Cardiac muscle cell (in vitro differentiated cells and primary cell): ENCODE results near the gene RSU1. TPM values are rescaled to one million over a fixed set of nuclear protein-coding genes. Genes with fewer than 3 reads are reported as not detected.
A peak's percentile ranks its signal among the peaks of the same experiment; 100 is the strongest.

Experiments
- DNase-seq, 2 donors: peaks; one replicate each; pipeline versions ENCODE4 v3.0.0 to v3.0.0-alpha.2; 2010 to 2017; ENCODE audit warnings: low read depth in 1 of 2, low spot score in 1 of 2
- H3K27ac ChIP-seq: fragments of 200-600 bp; sonication (generic); 2 replicates; pipeline ENCODE4 v1.5.1; 2016
- H3K27me3 ChIP-seq: fragments of 200-600 bp; sonication (generic); 2 replicates; pipeline ENCODE4 v1.6.0; 2016; ENCODE audit warnings: control low read depth
- H3K36me3 ChIP-seq: fragments of 200-600 bp; sonication (generic); 2 replicates; pipeline ENCODE4 v1.5.1; 2016; ENCODE audit warnings: control low read depth
- H3K4me1 ChIP-seq: fragments of 200-600 bp; sonication (generic); 2 replicates; pipeline ENCODE4 v1.8.1; 2017; ENCODE audit warnings: low read depth, mild to moderate bottlenecking, mixed run types
- H3K4me3 ChIP-seq: fragments of 200-600 bp; sonication (generic); 2 replicates; pipeline ENCODE4 v1.5.1; 2016; ENCODE audit warnings: mild to moderate bottlenecking
- H3K9me3 ChIP-seq: fragments of 200-600 bp; sonication (generic); 2 replicates; pipeline ENCODE4 v1.5.1; 2017; ENCODE audit warnings: low read depth, mild to moderate bottlenecking, control low read depth
- polyA plus RNA-seq: library from polyadenylated mRNA; unstranded; fragments of >200 nt; fragmentation: Nextera tagmentation; extraction: Ambion mirVana; gene quantifications from 2 replicates; pipeline ENCODE4 v1.2.1, GENCODE V29; 2016
- total RNA-seq: library from RNA; depleted of rRNA; stranded (reverse); fragments of >200 nt; gene quantifications from 2 replicates; pipeline ENCODE4 v1.2.3, GENCODE V29; 2016
- TF ChIP-seq, protein P1 (sequence below): IDR thresholded peaks from 2 replicates; pipeline ENCODE4 v1.5.1; 2012; ENCODE audit warnings: low read depth, mild to moderate bottlenecking, low read length

The RSU1 gene
- total and polyA plus RNA-seq, 2 experiments from 2014 or later = 18.4 to 69.7 TPM

DNA sequence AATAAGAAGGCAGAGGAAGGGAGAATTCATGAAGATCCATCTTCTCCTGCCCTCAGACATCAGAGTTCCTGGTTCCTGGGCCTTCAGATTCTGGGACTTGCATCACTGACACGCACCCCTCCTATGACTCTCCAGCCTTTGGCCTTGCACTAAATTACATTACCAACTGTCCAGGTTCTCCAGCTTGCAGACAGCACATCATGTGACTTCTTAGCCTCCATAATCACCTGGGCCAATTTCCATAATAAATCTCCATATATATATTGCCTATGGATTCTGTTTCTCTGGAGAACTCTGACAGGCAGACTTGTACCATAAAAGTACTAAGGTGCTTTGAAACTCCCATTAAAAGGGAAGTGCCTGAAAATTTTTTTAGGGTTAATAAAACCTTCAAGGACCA is 23.2 kb downstream of the RSU1 start:
- DNase-seq = no peak
- Histone ChIP-seq H3K9me3 (no peaks in the 10 kb centered on the region), H3K4me1 (no peaks in the 10 kb centered on the region), H3K36me3 (no peaks in the 10 kb centered on the region), H3K27ac (no peak overlapping the region), H3K27me3 (no peaks in the 10 kb centered on the region), H3K4me3 (no peak overlapping the region)
- TF ChIP-seq, protein P1, sequence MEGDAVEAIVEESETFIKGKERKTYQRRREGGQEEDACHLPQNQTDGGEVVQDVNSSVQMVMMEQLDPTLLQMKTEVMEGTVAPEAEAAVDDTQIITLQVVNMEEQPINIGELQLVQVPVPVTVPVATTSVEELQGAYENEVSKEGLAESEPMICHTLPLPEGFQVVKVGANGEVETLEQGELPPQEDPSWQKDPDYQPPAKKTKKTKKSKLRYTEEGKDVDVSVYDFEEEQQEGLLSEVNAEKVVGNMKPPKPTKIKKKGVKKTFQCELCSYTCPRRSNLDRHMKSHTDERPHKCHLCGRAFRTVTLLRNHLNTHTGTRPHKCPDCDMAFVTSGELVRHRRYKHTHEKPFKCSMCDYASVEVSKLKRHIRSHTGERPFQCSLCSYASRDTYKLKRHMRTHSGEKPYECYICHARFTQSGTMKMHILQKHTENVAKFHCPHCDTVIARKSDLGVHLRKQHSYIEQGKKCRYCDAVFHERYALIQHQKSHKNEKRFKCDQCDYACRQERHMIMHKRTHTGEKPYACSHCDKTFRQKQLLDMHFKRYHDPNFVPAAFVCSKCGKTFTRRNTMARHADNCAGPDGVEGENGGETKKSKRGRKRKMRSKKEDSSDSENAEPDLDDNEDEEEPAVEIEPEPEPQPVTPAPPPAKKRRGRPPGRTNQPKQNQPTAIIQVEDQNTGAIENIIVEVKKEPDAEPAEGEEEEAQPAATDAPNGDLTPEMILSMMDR = no peak

DNA sequence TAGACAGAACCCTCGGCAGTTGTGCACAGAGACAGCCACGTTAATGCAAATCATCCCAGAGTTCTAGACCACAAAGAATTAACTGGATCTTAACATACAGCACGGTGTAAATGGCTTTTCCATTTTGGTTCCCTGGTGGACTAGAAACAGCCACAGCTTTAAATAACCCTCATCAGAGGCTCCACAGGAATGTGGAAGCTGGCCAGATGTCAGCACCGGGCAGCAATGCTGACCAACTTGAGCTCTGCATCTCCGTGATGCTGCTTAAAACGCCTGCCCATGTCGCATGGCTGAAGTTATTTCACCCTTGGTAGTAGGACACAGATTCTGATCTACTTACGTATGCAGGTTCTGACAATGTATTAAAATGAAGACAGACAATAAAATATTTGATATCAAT is 24.5 kb downstream of the RSU1 start:
- Histone ChIP-seq H3K27me3 (no peaks in the 10 kb centered on the region), H3K27ac (no peak overlapping the region), H3K4me3 (no peak overlapping the region), H3K9me3 (no peaks in the 10 kb centered on the region), H3K36me3 (no peaks in the 10 kb centered on the region), H3K4me1 (no peaks in the 10 kb centered on the region)
- peak; percentile 32 to 66 for DNase-seq
- TF ChIP-seq, protein P1 = no peak

DNA sequence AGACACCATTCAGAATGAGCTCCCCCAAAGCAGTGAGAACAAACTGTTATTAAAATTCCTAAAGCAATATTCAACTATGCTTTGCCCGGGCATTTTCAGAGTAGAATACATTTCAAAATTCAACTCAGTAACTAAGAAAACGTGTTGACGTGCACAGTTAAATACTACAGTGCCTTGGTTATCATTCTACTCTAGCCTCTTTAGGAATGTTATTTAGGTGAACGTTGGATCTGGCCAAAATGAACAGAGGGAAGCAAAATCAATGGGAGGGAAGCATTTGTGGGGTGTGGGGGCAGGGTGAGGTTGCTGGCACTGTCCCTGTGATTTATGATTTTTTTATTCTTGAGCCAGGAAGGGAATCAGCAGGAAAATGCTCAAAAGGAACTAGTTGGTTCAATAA is 27.5 kb downstream of the RSU1 start:
- Histone ChIP-seq H3K27me3 (no peaks in the 10 kb centered on the region), H3K36me3 (no peaks in the 10 kb centered on the region), H3K27ac (no peak overlapping the region), H3K4me3 (no peak overlapping the region), H3K9me3 (no peaks in the 10 kb centered on the region), H3K4me1 (no peaks in the 10 kb centered on the region)
- no peak for DNase-seq
- TF ChIP-seq, protein P1 = no peak

DNA sequence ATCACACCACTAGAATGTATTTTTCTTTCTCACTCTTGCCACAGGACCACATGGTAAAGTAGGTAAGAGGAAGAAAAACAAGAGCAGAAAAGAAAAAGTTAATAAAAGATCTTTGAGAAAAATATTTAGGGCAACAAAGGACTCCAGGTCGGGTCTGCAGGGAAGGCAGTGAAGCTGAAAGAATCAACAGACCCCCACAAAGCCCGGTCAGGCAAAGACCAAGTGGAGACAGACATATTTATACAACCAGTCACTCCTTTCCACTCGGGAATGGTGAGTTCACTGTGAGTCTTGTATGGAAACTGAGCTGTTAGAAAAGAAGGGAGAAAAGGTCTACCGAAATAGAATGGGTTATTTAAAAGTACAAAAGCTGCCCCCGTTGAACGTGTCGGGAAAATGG is 28.0 kb downstream of the RSU1 start:
- TF ChIP-seq, protein P1 = no peak
- Histone ChIP-seq H3K27me3 (no peaks in the 10 kb centered on the region), H3K4me1 (no peaks in the 10 kb centered on the region), H3K9me3 (no peaks in the 10 kb centered on the region), H3K27ac (no peak overlapping the region), H3K36me3 (no peaks in the 10 kb centered on the region), H3K4me3 (no peak overlapping the region)
- no peak for DNase-seq

DNA sequence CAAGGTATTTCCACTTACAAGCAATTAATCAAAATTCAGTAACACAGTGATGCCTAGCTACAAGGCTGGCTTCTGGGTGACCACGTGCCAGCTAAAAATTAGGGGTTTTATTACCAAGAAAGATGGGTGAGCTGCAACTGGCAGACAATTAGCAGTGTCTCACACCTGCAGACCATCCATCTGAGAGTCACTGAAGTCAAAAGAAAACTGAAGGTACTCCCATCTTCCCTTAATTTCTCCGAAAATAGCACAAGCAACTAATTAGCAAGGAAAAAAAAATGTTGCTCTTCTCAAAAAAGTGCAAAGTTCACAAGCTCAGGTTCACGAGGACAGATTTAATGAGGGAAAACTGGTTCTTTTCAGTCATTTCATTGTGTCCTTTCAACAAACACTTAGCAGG is 28.4 kb downstream of the RSU1 start:
- TF ChIP-seq, protein P1 = no peak
- Histone ChIP-seq H3K27me3 (no peaks in the 10 kb centered on the region), H3K4me3 (no peak overlapping the region), H3K9me3 (no peaks in the 10 kb centered on the region), H3K4me1 (no peaks in the 10 kb centered on the region), H3K36me3 (no peaks in the 10 kb centered on the region), H3K27ac (no peak overlapping the region)
- no peak for DNase-seq

DNA sequence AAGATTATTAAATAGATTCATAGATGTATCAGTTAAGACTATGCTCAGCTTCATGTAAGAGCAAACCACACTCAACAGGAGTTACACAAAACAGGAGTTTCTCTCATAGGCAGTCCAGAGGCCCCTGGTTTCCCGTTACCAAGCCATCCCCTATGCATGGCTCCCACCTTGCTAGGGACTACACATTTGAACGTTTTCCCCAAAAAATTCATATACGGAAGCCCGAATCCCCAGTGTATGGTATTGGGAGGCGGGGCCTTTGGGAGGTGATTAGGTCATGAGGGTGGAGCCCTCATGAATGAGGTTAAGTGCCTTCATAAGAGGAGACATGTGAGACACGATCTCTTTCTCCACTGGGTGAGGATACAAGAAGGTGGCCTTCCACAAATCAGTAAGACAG is 29.1 kb downstream of the RSU1 start:
- Histone ChIP-seq H3K9me3 (no peaks in the 10 kb centered on the region), H3K4me3 (no peak overlapping the region), H3K27me3 (no peaks in the 10 kb centered on the region), H3K27ac (no peak overlapping the region), H3K36me3 (no peaks in the 10 kb centered on the region), H3K4me1 (no peaks in the 10 kb centered on the region)
- TF ChIP-seq, protein P1 = no peak
- no peak for DNase-seq
